Transverse colon (tissue), 4 donors: ENCODE data around the gene SPRR2B. TPM values are rescaled to one million over a fixed set of nuclear protein-coding genes. Genes with fewer than 3 reads are reported as not detected.

Source experiments
- DNase-seq: peaks from one replicate; pipeline ENCODE4 v3.0.0-alpha.2; 2019
- H3K27ac ChIP-seq, 4 donors: fragments of 200-600 bp; sonication (generic); 2 replicates each; pipeline ENCODE4 v1.5.1; 2016 to 2018; ENCODE audit warnings: inconsistent platforms in 4 of 4
- H3K27me3 ChIP-seq: fragments of 200-600 bp; sonication (generic); 2 replicates; pipeline ENCODE4 v1.5.1; 2017; ENCODE audit warnings: inconsistent platforms
- H3K36me3 ChIP-seq, 4 donors: fragments of 200-600 bp; sonication (generic); 2 replicates each; pipeline ENCODE4 v1.5.1; 2017 to 2019; ENCODE audit warnings: inconsistent platforms in 4 of 4
- H3K4me1 ChIP-seq, 4 donors: fragments of 200-600 bp; sonication (generic); 2 replicates each; pipeline ENCODE4 v1.5.1; 2017 to 2020; ENCODE audit warnings: inconsistent platforms in 4 of 4
- H3K4me3 ChIP-seq, 4 donors: fragments of 200-600 bp; sonication (generic); 1 replicate in 1 of 4; 2 replicates in 3 of 4; pipeline versions ENCODE4 v1.5.1 to v1.6.1; 2017 to 2019; ENCODE audit warnings: inconsistent platforms in 4 of 4
- H3K9me3 ChIP-seq, 2 donors: fragments of 200-600 bp; sonication (generic); 2 replicates each; pipeline ENCODE4 v1.5.1; 2017 to 2019; ENCODE audit warnings: inconsistent platforms in 2 of 2
- EP300 ChIP-seq: sonication (generic); formaldehyde crosslinking; IDR thresholded peaks from one replicate; pipeline ENCODE4 v1.6.1; 2017; ENCODE audit warnings: antibody characterized with exemption, low read depth
- POLR2A ChIP-seq: fragments of 450-650 bp; IDR thresholded peaks from one replicate; pipeline ENCODE4 v1.6.1; 2016; ENCODE audit warnings: antibody characterized with exemption, mild to moderate bottlenecking, moderate library complexity
- POLR2AphosphoS5 ChIP-seq, 3 donors: sonication (generic); formaldehyde crosslinking; IDR thresholded peaks; one replicate each; pipeline ENCODE4 v1.6.1; 2016; ENCODE audit warnings: antibody characterized with exemption in 3 of 3
- WGBS, 2 donors: methylation state at CpG; one replicate each; pipeline ENCODE4 v1.1.5; 2018; ENCODE audit warnings: low coverage in 1 of 2; 5-methylcytosine and 5-hydroxymethylcytosine counted together
- in situ Hi-C, 4 donors: fragments of 200-750 bp; cut with MboI; loops; one replicate each; pipeline versions ENCODE4 v1.15.0 to v1.15.1; 2017; ENCODE audit warnings: low sequenced_read_pairs in 3 of 4, low pct_ligation_motif_present in 1 of 4, low pct_unique_long_range_greater_than_20kb in 1 of 4
- intact Hi-C: fragments of 100-400 bp; cut with DNase I; formaldehyde crosslinking; loops from one replicate; pipeline ENCODE4 v1.15.1; 2023; ENCODE audit warnings: low total_unique reads
- total RNA-seq, 4 donors: library from RNA; depleted of rRNA; stranded (reverse); fragments of >200 nt; gene quantifications; one replicate each; pipeline ENCODE4 v1.1.0, GENCODE V29; 2016
- TF ChIP-seq, protein P1 (sequence below), 5 experiments: fragments of 200-600 bp in 3 of 5; fragments of 450-650 bp in 2 of 5; sonication (generic) in 3 of 5; IDR thresholded peaks; 1 replicate in 2 of 5; 2 replicates in 3 of 5; pipeline ENCODE4 v1.5.1; 2016 to 2017; ENCODE audit warnings: antibody characterized with exemption in 5 of 5, inconsistent platforms in 3 of 5, mild to moderate bottlenecking in 2 of 5, moderate library complexity in 1 of 5

The SPRR2B gene
- total RNA-seq, 4 donors from 2014 or later: not detected

- intact Hi-C loops: no loop called here
- no peak overlapping the region for H3K27ac ChIP-seq
- 94% methylated on average over 2 of the region's 2 CpGs; no CpG with 5 or more reads in 1 of the 2 donors for WGBS, 2 donors
- no peak for TF ChIP-seq POLR2A
- TF ChIP-seq EP300: no peak
- no peak for TF ChIP-seq POLR2AphosphoS5 (IDR thresholded peaks at IDR 0.05)
- no peak for DNase-seq
- in situ Hi-C loops: no loop called here
- no peaks in the 10 kb centered on the region for H3K9me3 ChIP-seq
- H3K4me3 ChIP-seq: no peak overlapping the region
- H3K27me3 ChIP-seq: no peaks in the 10 kb centered on the region
- no peaks in the 10 kb centered on the region for H3K36me3 ChIP-seq
- H3K4me1 ChIP-seq: no peaks in the 10 kb centered on the region
These were observed 22.2 kb downstream of the SPRR2B start for GRCh38 chr1:153049211-153049610.

GRCh38 chr1:153040950-153041631 lies 30.3 kb downstream of the SPRR2B start, which contains the start of gene SPRR2D:
TSS of gene SPRR2D (minus strand) at chr1:153041120. CDS start at chr1:153040346, 774 bp downstream.
- TF ChIP-seq, protein P1, sequence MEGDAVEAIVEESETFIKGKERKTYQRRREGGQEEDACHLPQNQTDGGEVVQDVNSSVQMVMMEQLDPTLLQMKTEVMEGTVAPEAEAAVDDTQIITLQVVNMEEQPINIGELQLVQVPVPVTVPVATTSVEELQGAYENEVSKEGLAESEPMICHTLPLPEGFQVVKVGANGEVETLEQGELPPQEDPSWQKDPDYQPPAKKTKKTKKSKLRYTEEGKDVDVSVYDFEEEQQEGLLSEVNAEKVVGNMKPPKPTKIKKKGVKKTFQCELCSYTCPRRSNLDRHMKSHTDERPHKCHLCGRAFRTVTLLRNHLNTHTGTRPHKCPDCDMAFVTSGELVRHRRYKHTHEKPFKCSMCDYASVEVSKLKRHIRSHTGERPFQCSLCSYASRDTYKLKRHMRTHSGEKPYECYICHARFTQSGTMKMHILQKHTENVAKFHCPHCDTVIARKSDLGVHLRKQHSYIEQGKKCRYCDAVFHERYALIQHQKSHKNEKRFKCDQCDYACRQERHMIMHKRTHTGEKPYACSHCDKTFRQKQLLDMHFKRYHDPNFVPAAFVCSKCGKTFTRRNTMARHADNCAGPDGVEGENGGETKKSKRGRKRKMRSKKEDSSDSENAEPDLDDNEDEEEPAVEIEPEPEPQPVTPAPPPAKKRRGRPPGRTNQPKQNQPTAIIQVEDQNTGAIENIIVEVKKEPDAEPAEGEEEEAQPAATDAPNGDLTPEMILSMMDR (IDR thresholded peaks at IDR 0.05): no peak
- TF ChIP-seq EP300 (no peak), POLR2AphosphoS5 (IDR thresholded peaks at IDR 0.05) (no peak), POLR2A (no peak)
- no peaks in the 10 kb centered on the region for H3K9me3 ChIP-seq
- H3K4me3 ChIP-seq: no peak within 1 kb of the TSS
- no peaks in the 10 kb centered on the region for H3K36me3 ChIP-seq
- 58 to 92% methylated on average over 2 to 4 of the region's 4 CpGs for WGBS, 2 donors
- no peaks in the 10 kb centered on the region for H3K4me1 ChIP-seq
- no peak for DNase-seq
- no peak within 1 kb of the TSS for H3K27ac ChIP-seq
- in situ Hi-C loops: no loop called here
- intact Hi-C loops: no loop called here
- H3K27me3 ChIP-seq: no peaks in the 10 kb centered on the region

- intact Hi-C loops: no loop called here
- WGBS, 2 donors: 80 to 100% methylated on average over 1 of the region's 1 CpG
- Histone ChIP-seq H3K36me3 (no peaks in the 10 kb centered on the region), H3K27ac (no peak overlapping the region), H3K4me1 (no peaks in the 10 kb centered on the region), H3K27me3 (no peaks in the 10 kb centered on the region), H3K9me3 (no peaks in the 10 kb centered on the region), H3K4me3 (no peak overlapping the region)
- in situ Hi-C loops: no loop called here
- TF ChIP-seq EP300 (no peak), POLR2AphosphoS5 (IDR thresholded peaks at IDR 0.05) (no peak), POLR2A (no peak)
- TF ChIP-seq, protein P1 (IDR thresholded peaks at IDR 0.05): no peak
- no peak for DNase-seq
These were observed 36.2 kb downstream of the SPRR2B start for GRCh38 chr1:153035211-153035610.

DNA sequence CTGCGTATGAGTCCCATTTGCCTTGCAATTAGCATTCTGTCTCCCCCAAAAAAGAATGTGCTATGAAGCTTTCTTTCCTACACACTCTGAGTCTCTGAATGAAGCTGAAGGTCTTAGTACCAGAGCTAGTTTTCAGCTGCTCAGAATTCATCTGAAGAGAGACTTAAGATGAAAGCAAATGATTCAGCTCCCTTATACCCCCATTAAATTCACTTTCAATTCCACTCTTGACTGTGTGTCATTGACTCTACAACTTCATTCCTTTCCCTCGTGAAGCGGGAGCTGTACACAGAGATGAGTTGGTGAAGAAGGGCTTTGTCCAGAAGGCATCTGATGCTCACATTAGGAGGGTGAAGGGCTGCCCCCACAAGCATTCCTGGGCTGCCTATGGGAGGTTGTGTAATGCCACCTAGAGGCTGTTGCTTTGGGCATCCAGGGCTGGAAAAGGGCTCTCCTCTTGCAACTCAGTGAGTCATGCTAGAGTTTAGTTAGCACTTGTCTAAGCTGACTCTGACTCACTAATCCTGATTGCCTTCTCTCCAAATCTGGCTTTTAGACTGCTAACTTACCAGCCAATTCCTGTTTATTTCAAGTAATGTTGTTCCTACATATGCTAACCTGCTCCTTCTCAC lies 38.6 kb downstream of the SPRR2B start:
- no peak for DNase-seq
- H3K36me3 ChIP-seq: no peaks in the 10 kb centered on the region
- no peaks in the 10 kb centered on the region for H3K4me1 ChIP-seq
- TF ChIP-seq POLR2AphosphoS5 (IDR thresholded peaks at IDR 0.05): no peak
- TF ChIP-seq EP300: no peak
- no peak for TF ChIP-seq POLR2A
- TF ChIP-seq, protein P1 (IDR thresholded peaks at IDR 0.05): no peak
- WGBS, 2 donors: 44 to 60% methylated on average over 2 to 3 of the region's 3 CpGs
- intact Hi-C loops (no loop called here), in situ Hi-C loops (no loop called here)
- H3K9me3 ChIP-seq: no peaks in the 10 kb centered on the region
- H3K27ac ChIP-seq: no peak overlapping the region
- no peak overlapping the region for H3K4me3 ChIP-seq
- H3K27me3 ChIP-seq: no peaks in the 10 kb centered on the region
